ENCODE data around the gene AFAP1.
"Not testable (repeated sequence)": the region's sequence is repeated elsewhere in the genome, so short reads cannot be mapped to it uniquely, and the experiment has no call there.

Gene AFAP1

GRCh38 chr4:7945709-7946380 is 6.2 kb upstream of the AFAP1 start:
- FAIRE-seq = no peak

DNA sequence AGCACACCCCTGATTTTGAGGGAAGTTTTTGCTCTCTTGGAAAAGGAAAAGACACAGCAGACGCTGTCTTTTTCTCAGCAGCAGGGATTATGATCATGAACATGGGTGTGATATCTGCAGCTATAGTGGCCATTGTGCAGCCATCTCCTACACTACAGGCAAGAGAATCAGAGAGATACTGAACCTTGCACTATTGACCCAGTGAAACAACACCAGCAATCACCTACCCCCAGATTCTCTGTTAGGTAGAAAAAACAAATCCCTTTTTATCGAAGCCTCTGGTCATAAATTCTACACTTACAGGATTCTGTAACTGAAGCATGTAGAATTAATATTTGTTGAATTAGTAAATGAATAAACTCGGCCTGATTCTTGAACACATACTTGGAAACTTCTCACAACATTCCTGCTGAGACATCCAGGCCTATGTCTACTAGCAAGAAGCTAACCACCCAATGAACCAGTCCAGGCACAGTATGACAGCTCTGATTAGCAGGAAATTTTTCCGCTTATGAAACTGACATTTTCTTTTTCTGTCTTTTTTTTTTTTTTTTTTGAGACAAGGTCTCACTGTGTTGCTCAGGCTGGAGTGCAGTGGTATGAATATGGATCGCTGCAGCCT is 5.0 kb upstream of the AFAP1 start:
- FAIRE-seq = no peak

DNA sequence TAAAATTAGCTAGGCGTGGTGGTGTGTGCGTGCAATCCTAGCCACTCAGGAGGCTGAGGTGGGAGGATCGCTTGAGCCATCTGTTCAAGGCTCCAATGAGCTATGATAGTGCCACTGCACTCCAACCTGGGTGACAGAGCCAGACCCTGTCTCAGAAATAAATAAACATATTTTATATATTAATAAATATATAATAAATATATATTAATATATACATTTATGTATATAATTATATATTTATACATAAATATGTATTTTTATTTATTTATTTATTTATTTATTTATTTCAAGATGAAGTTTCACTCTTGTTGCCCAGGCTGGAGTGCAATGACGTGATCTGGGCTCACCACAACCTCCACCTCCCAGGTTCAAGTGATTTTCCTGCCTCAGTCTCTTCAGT is 4.0 kb upstream of the AFAP1 start:
- not testable (repeated sequence) for FAIRE-seq

GRCh38 chr4:7943211-7943610 is 3.5 kb upstream of the AFAP1 start:
- no peak for FAIRE-seq

DNA sequence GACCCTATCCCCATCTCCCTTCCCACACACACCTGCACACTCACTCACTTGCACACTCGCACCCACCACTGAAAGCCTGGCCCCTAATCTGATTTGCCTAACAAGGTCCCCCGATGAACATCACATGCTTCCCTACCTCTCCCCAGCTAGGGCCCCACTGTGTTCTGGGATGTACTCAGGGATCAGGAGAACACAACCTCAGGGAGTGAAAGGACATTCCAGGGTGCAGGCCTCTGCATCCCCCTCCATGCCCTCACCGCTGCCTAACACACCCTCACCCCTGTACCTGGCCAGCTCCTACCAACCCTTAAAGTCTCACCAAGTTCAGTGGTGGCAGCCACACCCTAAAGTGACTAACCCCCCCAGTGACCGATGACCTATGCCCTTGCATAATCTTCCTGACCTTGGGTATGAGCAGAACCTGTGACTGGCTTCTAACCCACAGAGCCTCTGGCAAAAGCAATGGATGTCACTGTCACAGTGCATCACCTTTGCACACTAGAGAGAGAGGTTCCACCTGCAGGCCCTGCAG is 2.4 kb upstream of the AFAP1 start:
- FAIRE-seq = no peak

- no peak for FAIRE-seq
Measured at GRCh38 chr4:7941111-7941964, 1.7 kb upstream of the AFAP1 start.

GRCh38 chr4:7938609-7939376 is 868 bp downstream of the AFAP1 start:
- FAIRE-seq = no peak

- FAIRE-seq = no peak
Measured at GRCh38 chr4:7938266-7938608, 1.4 kb downstream of the AFAP1 start.

- FAIRE-seq = no peak
Measured at GRCh38 chr4:7937006-7937405, 2.7 kb downstream of the AFAP1 start.

- FAIRE-seq = no peak
Measured at GRCh38 chr4:7933651-7934510, 5.8 kb downstream of the AFAP1 start.

DNA sequence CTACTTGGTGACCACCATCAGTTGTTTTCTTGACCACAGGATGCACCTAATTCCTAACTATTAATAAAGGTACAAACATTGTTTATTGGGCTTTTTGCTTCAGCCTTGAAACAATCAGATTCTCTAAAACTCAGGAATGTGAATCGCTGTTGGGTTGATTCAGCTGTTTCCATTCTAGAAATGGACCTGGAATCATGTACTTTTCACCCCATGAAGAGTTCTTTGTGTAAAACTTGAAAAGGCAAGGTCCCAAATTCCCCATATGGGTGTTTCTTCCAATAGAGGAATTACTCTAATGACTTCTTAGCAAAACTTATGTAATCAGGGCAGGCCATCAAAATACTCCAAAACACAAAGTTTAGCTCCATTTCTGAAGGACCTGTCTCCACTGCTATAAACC is 7.4 kb downstream of the AFAP1 start:
- FAIRE-seq = no peak

DNA sequence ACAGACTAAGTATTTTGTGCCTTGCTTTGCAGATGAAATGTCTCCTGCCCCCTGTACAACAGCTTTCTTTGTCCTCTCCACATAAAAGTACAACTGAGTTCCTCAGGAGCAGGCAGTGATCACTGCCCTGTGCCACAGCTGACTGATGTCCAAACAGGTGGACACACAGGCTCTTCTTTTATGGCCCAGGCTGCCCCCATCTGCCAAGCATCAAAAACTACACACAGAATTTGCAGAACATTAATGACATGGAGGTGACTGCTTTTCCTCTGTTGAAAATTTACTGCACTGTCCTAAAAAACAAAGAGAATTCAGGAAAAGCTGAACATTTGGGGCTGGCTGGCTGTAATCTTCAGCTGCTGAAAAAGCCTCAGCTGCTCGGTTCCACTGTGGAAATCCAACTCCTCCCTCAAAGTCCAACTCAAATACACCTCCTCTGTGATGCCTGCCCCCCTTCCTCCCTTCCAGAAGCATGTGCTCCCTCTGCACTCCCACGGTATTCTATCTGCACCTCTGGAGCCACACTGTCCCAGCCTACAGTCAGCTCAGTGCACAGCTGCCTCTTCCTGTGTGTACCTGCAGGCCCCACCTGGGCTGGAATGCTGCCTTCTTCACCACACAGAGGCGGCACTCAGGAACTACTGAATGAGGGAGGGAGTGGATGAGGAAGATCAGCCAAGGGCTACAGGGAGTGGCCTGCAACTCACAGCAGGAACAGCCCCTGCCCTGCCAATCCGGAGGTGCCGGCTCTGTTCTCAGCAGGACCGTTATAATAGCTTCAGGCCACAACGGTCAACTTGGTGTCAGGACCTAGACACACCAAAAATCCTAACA is 10.3 kb downstream of the AFAP1 start:
- FAIRE-seq = no peak

DNA sequence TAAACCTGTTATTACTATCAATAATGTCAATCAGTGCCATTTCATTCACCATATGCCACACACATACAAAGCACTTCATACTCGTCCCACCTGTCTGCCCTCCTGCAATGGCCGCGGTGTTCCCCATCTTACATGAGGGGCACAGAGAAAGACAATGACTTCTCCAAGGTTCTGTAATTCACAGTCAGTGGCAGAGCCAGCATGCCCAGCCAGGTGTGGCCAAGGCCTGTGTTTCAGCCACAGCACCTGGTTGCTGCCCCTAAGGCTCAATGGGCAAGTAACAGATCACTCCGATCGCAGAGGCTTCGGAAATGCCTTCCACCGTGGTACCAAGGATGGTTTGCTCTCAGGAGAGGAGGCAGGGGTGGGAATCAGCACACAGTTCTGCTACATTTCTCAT is 10.9 kb downstream of the AFAP1 start:
- FAIRE-seq = no peak

GRCh38 chr4:7926822-7927221 is 12.8 kb downstream of the AFAP1 start:
- no peak for FAIRE-seq

- no peak for FAIRE-seq
Measured at GRCh38 chr4:7924570-7924969, 15.1 kb downstream of the AFAP1 start.

DNA sequence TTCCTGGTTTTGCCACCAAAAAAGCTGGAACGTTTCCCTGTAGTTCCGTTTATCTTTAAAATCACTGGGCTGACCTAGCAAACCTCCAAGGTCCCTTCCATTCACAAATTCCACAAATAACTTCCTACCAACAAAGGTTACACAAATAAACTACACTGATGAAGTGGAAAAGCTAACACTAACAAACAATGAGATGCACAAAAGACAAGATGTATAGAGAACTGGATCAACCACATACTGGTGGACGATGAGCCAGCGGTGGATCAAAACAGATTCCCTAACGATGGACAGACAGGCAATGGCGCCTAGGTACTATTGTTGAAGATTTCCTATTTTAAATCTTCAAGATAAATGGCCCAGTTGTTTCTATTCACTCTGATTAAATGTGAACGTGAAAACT is 15.5 kb downstream of the AFAP1 start:
- FAIRE-seq = no peak

GRCh38 chr4:7922466-7922865 is 17.2 kb downstream of the AFAP1 start:
- no peak for FAIRE-seq

DNA sequence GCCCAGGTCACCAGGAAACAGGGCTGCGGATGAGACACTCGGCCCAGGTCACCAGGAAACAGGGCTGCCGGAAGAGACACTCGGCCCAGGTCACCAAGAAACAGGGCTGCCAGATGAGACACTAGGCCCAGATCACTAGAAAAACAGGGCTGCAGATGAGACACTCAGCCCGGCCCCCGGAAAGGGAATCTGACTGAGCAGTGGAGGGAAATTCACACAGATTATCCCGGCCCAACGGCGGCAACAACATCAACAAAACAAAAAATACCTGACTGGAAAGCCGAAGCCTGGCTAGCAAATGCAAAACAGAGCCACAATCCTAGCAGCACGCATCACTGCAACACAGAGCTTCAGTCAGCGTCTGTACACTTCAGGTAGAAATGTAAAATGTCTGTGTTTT is 20.7 kb downstream of the AFAP1 start:
- FAIRE-seq = no peak

- FAIRE-seq = not testable (repeated sequence)
Measured at GRCh38 chr4:7918187-7918586, 21.5 kb downstream of the AFAP1 start.

- FAIRE-seq = no peak
Measured at GRCh38 chr4:7917669-7918068, 22.0 kb downstream of the AFAP1 start.

- no peak for FAIRE-seq
Measured at GRCh38 chr4:7915875-7916242, 23.8 kb downstream of the AFAP1 start.
